Brain microvascular endothelial cell (primary cell): ENCODE data around the gene WDR31.
A peak's percentile ranks its signal among the peaks of the same experiment; 100 is the strongest.
"Not testable (repeated sequence)": the region's sequence is repeated elsewhere in the genome, so short reads cannot be mapped to it uniquely, and the experiment has no call there.

Experiments used
- DNase-seq: peaks from one replicate; pipeline ENCODE4 v3.0.0-alpha.2; 2020
- H3K27ac ChIP-seq: fragments of 250-450 bp; sonication (Bioruptor Pico); 2 replicates; pipeline ENCODE4 v1.5.1; 2020; ENCODE audit warnings: mild to moderate bottlenecking, moderate library complexity
- H3K27me3 ChIP-seq: fragments of 250-450 bp; sonication (Bioruptor Pico); replicated peaks from 2 replicates; pipeline ENCODE4 v1.5.1; 2020; ENCODE audit warnings: mild to moderate bottlenecking
- H3K36me3 ChIP-seq: fragments of 250-450 bp; sonication (Bioruptor Pico); replicated peaks from 2 replicates; pipeline ENCODE4 v1.5.1; 2020; ENCODE audit warnings: mild to moderate bottlenecking
- H3K4me3 ChIP-seq: 2 replicates; pipeline ENCODE4 v1.5.1; 2011; ENCODE audit warnings: low read depth, mild to moderate bottlenecking, control low read depth, low read length, moderate library complexity
- CTCF ChIP-seq: IDR thresholded peaks from 2 replicates; pipeline ENCODE4 v1.5.1; 2011; ENCODE audit warnings: low read depth, mild to moderate bottlenecking, moderate library complexity, low read length, control low read depth, inconsistent platforms; ENCODE audit errors: missing control alignments
- in situ Hi-C: cut with HindIII; loops from 2 replicates; pipeline ENCODE4 v1.10.0; 2017; ENCODE audit warnings: low sequenced_read_pairs, low pct_ligation_motif_present

WDR31 gene

GRCh38 chr9:113381909-113382411, 41.9 kb upstream of the WDR31 start:
- Histone ChIP-seq H3K27me3 (no peaks in the 10 kb centered on the region), H3K4me3 (no peak overlapping the region), H3K36me3 (no peaks in the 10 kb centered on the region), H3K27ac (no peak overlapping the region)
- in situ Hi-C loops = no loop called here
- TF ChIP-seq CTCF = no peak
- no peak for DNase-seq

GRCh38 chr9:113381441-113381840, 41.4 kb upstream of the WDR31 start:
- H3K27ac ChIP-seq, H3K27me3 ChIP-seq, H3K4me3 ChIP-seq, in situ Hi-C loops, DNase-seq, H3K36me3 ChIP-seq: not testable (repeated sequence)

- in situ Hi-C loops = no loop called here
- H3K4me3 ChIP-seq = no peak overlapping the region
- DNase-seq = no peak
- no peaks in the 10 kb centered on the region for H3K27me3 ChIP-seq
- no peaks in the 10 kb centered on the region for H3K36me3 ChIP-seq
- no peak for TF ChIP-seq CTCF
- no peak overlapping the region for H3K27ac ChIP-seq
These were observed 40.8 kb upstream of the WDR31 start for GRCh38 chr9:113380869-113381378.

GRCh38 chr9:113379829-113380210, 39.7 kb upstream of the WDR31 start:
- H3K36me3 ChIP-seq, in situ Hi-C loops, H3K4me3 ChIP-seq: not testable (repeated sequence)

GRCh38 chr9:113379094-113379828, 39.2 kb upstream of the WDR31 start:
- H3K4me3 ChIP-seq, H3K27ac ChIP-seq, H3K36me3 ChIP-seq, in situ Hi-C loops, H3K27me3 ChIP-seq, DNase-seq: not testable (repeated sequence)

More at GRCh38 chr9:113379829-113380210, 39.7 kb upstream of the WDR31 start:
- DNase-seq, H3K27ac ChIP-seq, H3K27me3 ChIP-seq: not testable (repeated sequence)

- H3K27me3 ChIP-seq = no peaks in the 10 kb centered on the region
- peak within 1 kb of the TSS; percentile 79 for H3K4me3 ChIP-seq
- peak; percentile 24 for DNase-seq
- no peaks in the 10 kb centered on the region for H3K36me3 ChIP-seq
- no peak for TF ChIP-seq CTCF
- in situ Hi-C loops = no loop called here
- H3K27ac ChIP-seq = no peak within 1 kb of the TSS
These were observed 36.8 kb upstream of the WDR31 start, which contains the start of gene HDHD3 for GRCh38 chr9:113376634-113377567. Gene HDHD3 (minus strand): TSS chr9:113376986. CDS start chr9:113374354, 2,632 bp downstream.
